Endothelial cell of umbilical vein (primary cell): Measurements from ENCODE around the gene HELZ2. TPM values are rescaled to one million over a fixed set of nuclear protein-coding genes. Genes with fewer than 3 reads are reported as not detected.

Experiments
- BruUV-seq: library from RNA; stranded (reverse); fragments of 400-500 nt; replicated peaks from 2 replicates; lab custom pipeline; 2021; lab: Mats Ljungman, UMichigan
- CTCF ChIA-PET: fragments of 300-600, 350-600 bp; sonication (Branson Sonifier 250); formaldehyde crosslinking; loops from one replicate; lab custom pipeline; 2021; ENCODE audit warnings: antibody characterized with exemption, inconsistent platforms; lab: Charles Lee
- POLR2A ChIA-PET: fragments of 300-600, 350-600 bp; sonication (Branson Sonifier 250); formaldehyde crosslinking; loops from one replicate; lab custom pipeline; 2021; ENCODE audit warnings: antibody characterized with exemption, inconsistent platforms; lab: Charles Lee
- DNase-seq: peaks from one replicate; pipeline ENCODE4 v3.0.0-alpha.2; 2011; ENCODE audit warnings: low read depth, low spot score
- FAIRE-seq: peaks from 2 replicates; lab custom pipeline; 2011; peaks lifted over from hg19 to GRCh38; lab: Jason Lieb, UNC
- H2AFZ ChIP-seq: 2 replicates; pipeline ENCODE4 v1.6.0; 2012; ENCODE audit warnings: low read depth, low read length, control low read depth, inconsistent platforms
- H3K27ac ChIP-seq: 2 replicates; pipeline ENCODE4 v1.5.1; 2011; ENCODE audit warnings: low read depth, mild to moderate bottlenecking, control low read depth, low read length, moderate library complexity; ENCODE audit not compliant: insufficient read depth
- H3K27me3 ChIP-seq, 2 experiments: 2 replicates each; pipeline versions ENCODE4 v1.6.0 to v1.6.1; 2011; ENCODE audit warnings: low read length in 2 of 2, mixed read lengths in 1 of 2; ENCODE audit not compliant: control insufficient read depth in 2 of 2, insufficient read depth in 2 of 2
- H3K36me3 ChIP-seq, 2 experiments: 2 replicates in 1 of 2; 3 replicates in 1 of 2; pipeline ENCODE4 v1.5.1; 2011; ENCODE audit warnings: low read length in 2 of 2, mild to moderate bottlenecking in 1 of 2, moderate library complexity in 1 of 2; ENCODE audit not compliant: control insufficient read depth in 2 of 2, insufficient read depth in 2 of 2; ENCODE audit errors: extremely low read depth in 1 of 2
- H3K4me1 ChIP-seq: 3 replicates; pipeline ENCODE4 v1.5.1; 2011; ENCODE audit warnings: mild to moderate bottlenecking, low read length; ENCODE audit not compliant: control insufficient read depth, insufficient read depth; ENCODE audit errors: extremely low read depth
- H3K4me2 ChIP-seq: 2 replicates; pipeline ENCODE4 v1.6.1; 2011; ENCODE audit warnings: low read length, control low read depth, mixed read lengths; ENCODE audit not compliant: insufficient read depth
- H3K4me3 ChIP-seq, 3 experiments: fragments of 200-600 bp in 1 of 3; sonication (generic), shearing (Covaris generic) in 1 of 3; replicated peaks in 1 of 3; 2 replicates each; pipeline ENCODE4 v1.5.1; 2011 to 2016; ENCODE audit warnings: control low read depth in 3 of 3, low read length in 3 of 3, mild to moderate bottlenecking in 2 of 3, inconsistent platforms in 1 of 3, low read depth in 1 of 3, moderate library complexity in 1 of 3; ENCODE audit not compliant: insufficient read depth in 1 of 3
- H3K79me2 ChIP-seq: 2 replicates; pipeline ENCODE4 v1.6.0; 2012; ENCODE audit warnings: low read length, inconsistent platforms; ENCODE audit not compliant: control insufficient read depth, insufficient read depth
- H3K9ac ChIP-seq: replicated peaks from 2 replicates; pipeline ENCODE3; 2011; ENCODE audit warnings: low read length, control low read depth; ENCODE audit not compliant: insufficient read depth; ENCODE audit errors: extremely low read depth
- H3K9me1 ChIP-seq: replicated peaks from 3 replicates; pipeline ENCODE4 v1.6.0; 2011; ENCODE audit warnings: mild to moderate bottlenecking, low read length; ENCODE audit not compliant: control insufficient read depth, insufficient read depth; ENCODE audit errors: extremely low read depth
- H3K9me3 ChIP-seq: replicated peaks from 2 replicates; pipeline ENCODE4 v1.5.1; 2012; ENCODE audit warnings: low read length, inconsistent platforms; ENCODE audit not compliant: control insufficient read depth, insufficient read depth
- H4K20me1 ChIP-seq: replicated peaks from 2 replicates; pipeline ENCODE3; 2011; ENCODE audit warnings: mild to moderate bottlenecking, low read length; ENCODE audit not compliant: control insufficient read depth, insufficient read depth; ENCODE audit errors: extremely low read depth
- CTCF ChIP-seq, 2 donors: IDR thresholded peaks; 1 replicate in 1 of 2; 2 replicates in 1 of 2; pipeline ENCODE4 v1.5.1; 2011; ENCODE audit warnings: low read length in 2 of 2, mild to moderate bottlenecking in 2 of 2, moderate library complexity in 2 of 2, control low read depth in 1 of 2, inconsistent platforms in 1 of 2, low read depth in 1 of 2; ENCODE audit not compliant: insufficient read depth in 1 of 2; ENCODE audit errors: extremely low read depth in 1 of 2
- EZH2 ChIP-seq: IDR thresholded peaks from 2 replicates; pipeline ENCODE4 v1.6.1; 2012; ENCODE audit warnings: borderline replicate concordance, low read depth, mild to moderate bottlenecking, moderate library complexity, low read length, inconsistent platforms; ENCODE audit not compliant: severe bottlenecking
- FOS ChIP-seq: IDR thresholded peaks from 2 replicates; pipeline ENCODE4 v1.6.1; 2011; ENCODE audit warnings: mild to moderate bottlenecking, low read length, moderate library complexity, borderline replicate concordance; ENCODE audit not compliant: insufficient read depth
- GATA2 ChIP-seq: IDR thresholded peaks from 2 replicates; pipeline ENCODE4 v1.7.0; 2011; ENCODE audit warnings: low read depth, mild to moderate bottlenecking, moderate library complexity, mixed read lengths, low read length; ENCODE audit not compliant: insufficient read length, insufficient read depth
- JUN ChIP-seq: IDR thresholded peaks from 2 replicates; pipeline ENCODE4 v1.6.1; 2011; ENCODE audit warnings: borderline replicate concordance, low read depth; ENCODE audit not compliant: insufficient read length, insufficient read depth
- MYC ChIP-seq: IDR thresholded peaks from one replicate; pipeline ENCODE4 v1.6.1; 2011; ENCODE audit warnings: mild to moderate bottlenecking, low read depth, low read length
- POLR2A ChIP-seq: IDR thresholded peaks from 2 replicates; pipeline ENCODE4 v1.6.1; 2012; ENCODE audit warnings: low read depth, mild to moderate bottlenecking, control low read depth, low read length
- POLR2AphosphoS5 ChIP-seq: IDR thresholded peaks from 2 replicates; pipeline ENCODE4 v1.6.1; 2012; ENCODE audit warnings: low read depth, mild to moderate bottlenecking, control low read depth, low read length, moderate library complexity; ENCODE audit not compliant: insufficient read depth
- dilution Hi-C: fragments of 300-500 bp; cut with MboI; formaldehyde crosslinking; loops from one replicate; pipeline ENCODE4 v1.15.0; 2019; ENCODE audit warnings: low sequenced_read_pairs; ENCODE audit not compliant: extremely low pct_ligation_motif_present
- intact Hi-C: fragments of 100-400 bp; cut with micrococcal nuclease; formaldehyde crosslinking; loops from one replicate; pipeline ENCODE4 v1.10.0; 2022
- polyA plus RNA-seq, 4 experiments: library from polyadenylated mRNA; depleted of rRNA in 3 of 4; stranded (reverse) in 3 of 4; unstranded in 1 of 4; fragments of >200 nt; gene quantifications; 2 replicates each; pipeline versions ENCODE4 v1.2.1 to v1.2.3, GENCODE V29; 2011 to 2012; ENCODE audit warnings: missing spikeins in 1 of 4
- total RNA-seq: library from RNA; stranded (reverse); gene quantifications from 2 replicates; pipeline ENCODE4 v1.2.3, GENCODE V29; 2021
- TF ChIP-seq, protein P1 (sequence below): IDR thresholded peaks from 2 replicates; pipeline ENCODE4 v1.6.1; 2011; ENCODE audit not compliant: insufficient read depth, insufficient read length

The HELZ2 gene
- total and polyA plus RNA-seq, 2 donors (not counting 3 experiments of a cell fraction or from before 2014, with no cell fraction given): 10.6 to 33.2 TPM

DNA sequence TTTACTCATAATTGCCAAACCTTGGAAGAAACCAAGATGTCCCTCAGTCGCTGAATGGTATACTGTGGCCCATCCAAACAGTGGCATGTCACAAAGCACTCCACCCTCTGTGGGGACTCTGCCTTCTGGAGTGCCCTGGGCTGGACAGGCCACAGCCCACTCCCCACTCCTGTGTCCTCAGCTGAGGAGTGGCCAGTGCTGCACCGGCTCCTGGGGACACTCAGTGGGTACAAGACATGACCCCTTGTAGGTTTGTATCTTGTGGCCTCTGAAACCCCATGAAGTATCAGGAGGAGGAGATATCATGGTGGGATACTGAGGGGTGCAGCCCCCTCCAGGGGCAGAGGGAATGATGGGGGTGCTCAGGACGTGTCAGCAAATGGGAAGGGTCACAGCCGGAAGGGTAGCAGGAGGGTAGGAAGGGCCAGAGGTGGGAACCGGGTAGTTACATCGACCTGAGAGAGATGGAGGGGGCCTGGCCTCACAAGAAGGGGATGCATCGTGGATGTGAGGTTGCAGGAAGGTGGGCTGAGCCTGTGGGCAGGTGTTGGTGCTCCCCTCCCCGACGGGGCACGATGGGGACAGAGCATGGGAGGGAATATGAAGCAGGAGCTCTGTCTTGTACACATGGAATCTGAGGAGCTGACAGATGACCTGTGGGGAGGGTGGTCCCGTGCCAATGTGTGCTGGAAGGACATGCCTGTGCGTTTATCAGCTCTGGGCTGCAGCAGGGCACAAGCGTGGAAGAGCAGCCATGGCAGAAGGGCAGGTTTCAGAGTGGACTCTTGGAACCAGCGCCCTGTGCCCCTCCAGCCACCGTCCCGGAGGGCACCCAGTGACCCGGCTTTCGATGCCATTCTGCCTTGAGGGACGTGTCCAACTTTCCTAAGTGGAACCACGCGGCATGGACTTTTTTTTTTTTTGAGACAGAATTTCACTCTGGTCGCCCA is 11.9 kb upstream of the HELZ2 start:
- no peak overlapping the region for H2AFZ ChIP-seq
- H3K27ac ChIP-seq: no peak overlapping the region
- DNase-seq (no peak), FAIRE-seq (no peak)
- no peaks in the 10 kb centered on the region for H4K20me1 ChIP-seq
- no peaks in the 10 kb centered on the region for H3K79me2 ChIP-seq
- no TSS peak for BruUV-seq
- H3K4me3 ChIP-seq: no peak overlapping the region
- ChIA-PET CTCF (no interaction called here), POLR2A (no interaction called here)
- TF ChIP-seq JUN (no peak), POLR2A (no peak), FOS (no peak), MYC (no peak), CTCF (IDR thresholded peaks at IDR 0.05; ENCODE audit: extremely low read depth in 1 of 2, insufficient read depth in 1 of 2, low read depth in 1 of 2, low read length in 2 of 2) (no peak), EZH2 (no peak), GATA2 (no peak), POLR2AphosphoS5 (no peak)
- TF ChIP-seq, protein P1, sequence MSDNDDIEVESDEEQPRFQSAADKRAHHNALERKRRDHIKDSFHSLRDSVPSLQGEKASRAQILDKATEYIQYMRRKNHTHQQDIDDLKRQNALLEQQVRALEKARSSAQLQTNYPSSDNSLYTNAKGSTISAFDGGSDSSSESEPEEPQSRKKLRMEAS: no peak
- H3K36me3 ChIP-seq: peaks cover 0 to 19% of the 10 kb centered on the region in 2 experiments
- intact Hi-C loops: no loop called here
- H3K27me3 ChIP-seq: no peaks in the 10 kb centered on the region
- no peaks in the 10 kb centered on the region for H3K9me1 ChIP-seq
- no peak overlapping the region for H3K4me2 ChIP-seq
- H3K4me1 ChIP-seq: no peaks in the 10 kb centered on the region
- dilution Hi-C loops: no loop called here
- no peaks in the 10 kb centered on the region for H3K9me3 ChIP-seq
- H3K9ac ChIP-seq: no peak overlapping the region
